Endodermal cell (in vitro differentiated cells): ENCODE data around the gene ITGA6. TPM values are rescaled to one million over a fixed set of nuclear protein-coding genes. Genes with fewer than 3 reads are reported as not detected.

Experiments used
- DNase-seq: peaks from one replicate; pipeline ENCODE4 v3.0.0-alpha.2; 2017
- H3K27ac ChIP-seq: 2 replicates; pipeline ENCODE4 v1.5.1; 2013; ENCODE audit warnings: mild to moderate bottlenecking, low read depth, low read length, moderate library complexity
- H3K27me3 ChIP-seq: 2 replicates; pipeline ENCODE4 v1.6.1; 2013; ENCODE audit warnings: mild to moderate bottlenecking, low read length, moderate library complexity; ENCODE audit not compliant: insufficient read depth, control insufficient read depth, poor library complexity, severe bottlenecking
- H3K36me3 ChIP-seq: 2 replicates; pipeline ENCODE4 v1.7.0; 2013; ENCODE audit warnings: mild to moderate bottlenecking, low read length, moderate library complexity; ENCODE audit not compliant: control insufficient read depth, insufficient read depth
- H3K4me1 ChIP-seq: one replicate; pipeline ENCODE4 v1.7.0; 2013; ENCODE audit warnings: low read length; ENCODE audit not compliant: control insufficient read depth, insufficient read depth
- H3K4me3 ChIP-seq: 2 replicates; pipeline ENCODE4 v1.5.1; 2013; ENCODE audit warnings: mild to moderate bottlenecking, low read length, moderate library complexity
- H3K9ac ChIP-seq: 2 replicates; pipeline ENCODE4 v1.6.1; 2013; ENCODE audit warnings: mild to moderate bottlenecking, low read length, moderate library complexity; ENCODE audit not compliant: poor library complexity, severe bottlenecking; ENCODE audit errors: extremely low read depth
- H3K9me3 ChIP-seq: 2 replicates; pipeline ENCODE4 v1.6.1; 2013; ENCODE audit warnings: mild to moderate bottlenecking, low read length, moderate library complexity; ENCODE audit not compliant: control insufficient read depth
- H3K27ac Mint-ChIP-seq: 2 replicates; pipeline ENCODE4 v1.8.0; 2020; ENCODE audit warnings: mixed read lengths
- H3K27me3 Mint-ChIP-seq: 2 replicates; pipeline ENCODE4 v1.8.0; 2021; ENCODE audit warnings: mild to moderate bottlenecking, mixed read lengths; ENCODE audit not compliant: insufficient read depth
- H3K36me3 Mint-ChIP-seq: 2 replicates; pipeline ENCODE4 v1.8.0; 2020; ENCODE audit warnings: low read depth, mixed read lengths
- H3K4me1 Mint-ChIP-seq: 2 replicates; pipeline ENCODE4 v1.8.0; 2020; ENCODE audit warnings: mixed read lengths
- H3K4me3 Mint-ChIP-seq: 2 replicates; pipeline ENCODE4 v1.8.0; 2020; ENCODE audit warnings: mild to moderate bottlenecking, moderate library complexity, mixed read lengths
- H3K9me3 Mint-ChIP-seq: 2 replicates; pipeline ENCODE4 v1.8.0; 2020; ENCODE audit warnings: mild to moderate bottlenecking, mixed read lengths
- CTCF ChIP-seq: fragments of 200-600 bp; sonication (generic); conservative IDR thresholded peaks from 2 replicates; pipeline ENCODE4 v1.5.0; 2021; ENCODE audit warnings: antibody characterized with exemption, mild to moderate bottlenecking
- WGBS, 2 experiments: methylation state at CpG; one replicate each; pipeline versions ENCODE4 v1.1.5 to v1.1.7; 2013; ENCODE audit warnings: missing lambda C conversion rate in 2 of 2, mixed read lengths in 1 of 2; ENCODE audit not compliant: insufficient coverage in 1 of 2, insufficient read length in 1 of 2; 5-methylcytosine and 5-hydroxymethylcytosine counted together
- total RNA-seq, 2 donors: library from RNA; stranded (reverse); fragmentation: NEBNext Ultra II Directional in 1 of 2; extraction: Animal tissue kit (Norgen Biotek cat#: 25700) in 1 of 2; gene quantifications; 2 replicates in 1 of 2; 3 replicates in 1 of 2; pipeline ENCODE4 v1.2.1, GENCODE V29; 2021

The ITGA6 gene
- total RNA-seq, 2 donors from 2014 or later, result 35.8 to 45.7 TPM

GRCh38 chr2:172425336-172425735 is 2.0 kb upstream of the ITGA6 start:
- Histone ChIP-seq H3K4me1 (peaks cover 7% of the 10 kb centered on the region), H3K36me3 (no peaks in the 10 kb centered on the region), H3K9me3 (no peaks in the 10 kb centered on the region), H3K27me3 (peaks cover 37% of the 10 kb centered on the region), H3K27ac (no peak overlapping the region), H3K9ac (no peak overlapping the region), H3K4me3 (no peak overlapping the region)
- Mint-ChIP-seq H3K27me3 (peaks cover 79% of the 10 kb centered on the region), H3K9me3 (no peaks in the 10 kb centered on the region), H3K4me3 (no peak overlapping the region), H3K4me1 (peaks cover 22% of the 10 kb centered on the region), H3K27ac (no peak overlapping the region), H3K36me3 (no peaks in the 10 kb centered on the region)
- TF ChIP-seq CTCF, result no peak
- no peak for DNase-seq

GRCh38 chr2:172426635-172427255 is 641 bp upstream of the ITGA6 start:
- H3K27ac ChIP-seq, result no peak overlapping the region
- H3K9ac ChIP-seq, result no peak overlapping the region
- H3K27me3 ChIP-seq, result peaks cover 51% of the 10 kb centered on the region
- peaks cover 11% of the 10 kb centered on the region for H3K4me1 ChIP-seq
- Mint-ChIP-seq H3K27ac (no peak overlapping the region), H3K36me3 (no peaks in the 10 kb centered on the region), H3K27me3 (peaks cover 81% of the 10 kb centered on the region), H3K4me3 (peak overlapping the region; percentile 75), H3K9me3 (no peaks in the 10 kb centered on the region), H3K4me1 (peaks cover 26% of the 10 kb centered on the region)
- TF ChIP-seq CTCF, result no peak
- no peak for DNase-seq
- H3K36me3 ChIP-seq, result no peaks in the 10 kb centered on the region
- no peaks in the 10 kb centered on the region for H3K9me3 ChIP-seq
- WGBS, 2 experiments, result 76 to 78% methylated on average over 14 to 17 of the region's 17 CpGs
- H3K4me3 ChIP-seq, result peak overlapping the region; percentile 92

GRCh38 chr2:172427990-172428831 is 825 bp downstream of the ITGA6 start:
- H3K36me3 ChIP-seq, result no peaks in the 10 kb centered on the region
- no peaks in the 10 kb centered on the region for H3K9me3 ChIP-seq
- peak; percentile 83 for DNase-seq
- peaks cover 13% of the 10 kb centered on the region for H3K4me1 ChIP-seq
- TF ChIP-seq CTCF, result peak; percentile 58
- WGBS, 2 experiments, result 0% methylated on average over 35 to 63 of the region's 63 CpGs
- Mint-ChIP-seq H3K4me3 (peak overlapping the region; percentile 75), H3K27me3 (peaks cover 87% of the 10 kb centered on the region), H3K9me3 (no peaks in the 10 kb centered on the region), H3K36me3 (no peaks in the 10 kb centered on the region), H3K27ac (peak overlapping the region; percentile 69), H3K4me1 (peaks cover 37% of the 10 kb centered on the region)
- H3K9ac ChIP-seq, result peak overlapping the region; percentile 54
- H3K27me3 ChIP-seq, result peaks cover 57% of the 10 kb centered on the region
- no peak overlapping the region for H3K27ac ChIP-seq
- peak overlapping the region; percentile 92 for H3K4me3 ChIP-seq
